HFFc6 (cell line): ENCODE data around the gene GASK1B. TPM values are rescaled to one million over a fixed set of nuclear protein-coding genes. Genes with fewer than 3 reads are reported as not detected.

Experiments used
- DNase-seq: peaks from one replicate; pipeline ENCODE4 v3.0.0-alpha.2; 2018
- H3K27ac Mint-ChIP-seq: 2 replicates; pipeline ENCODE4 v1.8.0; 2020; ENCODE audit warnings: mild to moderate bottlenecking, mixed read lengths
- H3K27me3 Mint-ChIP-seq: 2 replicates; pipeline ENCODE4 v1.8.0; 2021; ENCODE audit warnings: mild to moderate bottlenecking, moderate library complexity, mixed read lengths; ENCODE audit not compliant: insufficient read depth
- H3K36me3 Mint-ChIP-seq: 2 replicates; pipeline ENCODE4 v1.8.0; 2021; ENCODE audit warnings: low read depth, mixed read lengths
- H3K4me1 Mint-ChIP-seq: 2 replicates; pipeline ENCODE4 v1.8.0; 2020; ENCODE audit warnings: low read depth, mixed read lengths
- H3K4me3 Mint-ChIP-seq: 2 replicates; pipeline ENCODE4 v1.8.0; 2020; ENCODE audit warnings: mild to moderate bottlenecking, moderate library complexity, mixed read lengths
- H3K9me3 Mint-ChIP-seq: 2 replicates; pipeline ENCODE4 v1.8.0; 2020; ENCODE audit warnings: mild to moderate bottlenecking, mixed read lengths
- CTCF ChIP-seq: fragments of 200-600 bp; sonication (generic); IDR thresholded peaks from 2 replicates; pipeline ENCODE4 v1.5.0; 2021; ENCODE audit warnings: antibody characterized with exemption, mild to moderate bottlenecking
- total RNA-seq, 6 experiments: library from RNA; stranded (reverse); fragmentation: NEBNext Ultra II Directional; extraction: Animal tissue kit (Norgen Biotek cat#: 25700); gene quantifications; 2 replicates in 1 of 6; 3 replicates in 5 of 6; pipeline ENCODE4 v1.2.3, GENCODE V29; 2021

GASK1B gene
- total RNA-seq, 6 experiments from 2014 or later: 1.7 to 8.5 (median 6.9) TPM

- no peak for TF ChIP-seq CTCF
- Mint-ChIP-seq H3K4me1 (peaks cover 5% of the 10 kb centered on the region; the same call in 1 of the 2 replicates), H3K4me3 (no peak overlapping the region), H3K36me3 (no peaks in the 10 kb centered on the region), H3K27ac (no peak overlapping the region), H3K9me3 (no peaks in the 10 kb centered on the region), H3K27me3 (no peaks in the 10 kb centered on the region; the same call in 1 of the 2 replicates)
- DNase-seq: peak; percentile 7
These were observed 33.7 kb downstream of the GASK1B start for GRCh38 chr4:158139086-158139485.

- Mint-ChIP-seq H3K27me3 (no peaks in the 10 kb centered on the region), H3K36me3 (no peaks in the 10 kb centered on the region), H3K4me3 (no peak overlapping the region), H3K9me3 (no peaks in the 10 kb centered on the region), H3K4me1 (peaks cover 27% of the 10 kb centered on the region), H3K27ac (no peak overlapping the region)
- no peak for DNase-seq
- TF ChIP-seq CTCF: no peak
These were observed 38.6 kb downstream of the GASK1B start for GRCh38 chr4:158134222-158134621.

- no peak for TF ChIP-seq CTCF
- no peak for DNase-seq
- Mint-ChIP-seq H3K36me3 (no peaks in the 10 kb centered on the region), H3K9me3 (no peaks in the 10 kb centered on the region), H3K27me3 (no peaks in the 10 kb centered on the region), H3K27ac (no peak overlapping the region), H3K4me3 (no peak overlapping the region), H3K4me1 (peaks cover 23% of the 10 kb centered on the region)
These were observed 39.3 kb downstream of the GASK1B start for GRCh38 chr4:158133551-158133950.

- no peak overlapping the region for H3K4me3 Mint-ChIP-seq
- H3K4me1 Mint-ChIP-seq: peaks cover 23% of the 10 kb centered on the region
- no peaks in the 10 kb centered on the region for H3K9me3 Mint-ChIP-seq
- TF ChIP-seq CTCF: no peak
- peak; percentile 36 for DNase-seq
- H3K36me3 Mint-ChIP-seq: no peaks in the 10 kb centered on the region
- no peaks in the 10 kb centered on the region for H3K27me3 Mint-ChIP-seq
- H3K27ac Mint-ChIP-seq: no peak overlapping the region
These were observed 41.8 kb downstream of the GASK1B start for GRCh38 chr4:158131027-158131426.

- TF ChIP-seq CTCF: no peak
- Mint-ChIP-seq H3K36me3 (no peaks in the 10 kb centered on the region), H3K4me1 (peaks cover 23% of the 10 kb centered on the region), H3K9me3 (no peaks in the 10 kb centered on the region), H3K4me3 (no peak overlapping the region), H3K27ac (no peak overlapping the region), H3K27me3 (no peaks in the 10 kb centered on the region)
- no peak for DNase-seq
These were observed 42.6 kb downstream of the GASK1B start for GRCh38 chr4:158130204-158130603.

- Mint-ChIP-seq H3K9me3 (no peaks in the 10 kb centered on the region), H3K27ac (no peak overlapping the region), H3K4me3 (no peak overlapping the region), H3K36me3 (no peaks in the 10 kb centered on the region), H3K4me1 (peaks cover 23% of the 10 kb centered on the region), H3K27me3 (no peaks in the 10 kb centered on the region)
- no peak for TF ChIP-seq CTCF
- no peak for DNase-seq
These were observed 43.1 kb downstream of the GASK1B start for GRCh38 chr4:158129694-158130093.
